HS-5 (cell line): ENCODE results near the gene COL6A5.

Experiments used
- DNase-seq: peaks from one replicate; pipeline ENCODE4 v3.0.0-alpha.2; 2012; ENCODE audit warnings: low read depth

COL6A5 gene

GRCh38 chr3:130516645-130517512, 171.4 kb downstream of the COL6A5 start, which contains the start of gene COL6A6:
TSS of gene COL6A6 (plus strand) at chr3:130517177. CDS start at chr3:130560365, 43,188 bp downstream.
- DNase-seq: no peak

GRCh38 chr3:130517602-130518001, 172.1 kb downstream of the COL6A5 start:
- no peak for DNase-seq

- DNase-seq: no peak
Measured at GRCh38 chr3:130519754-130520153, 174.3 kb downstream of the COL6A5 start.

- no peak for DNase-seq
Measured at GRCh38 chr3:130522399-130522798, 176.9 kb downstream of the COL6A5 start.

- no peak for DNase-seq
Measured at GRCh38 chr3:130527426-130527825, 182.0 kb downstream of the COL6A5 start.

GRCh38 chr3:130528120-130528519, 182.6 kb downstream of the COL6A5 start:
- no peak for DNase-seq

- no peak for DNase-seq
Measured at GRCh38 chr3:130529486-130530215, 184.2 kb downstream of the COL6A5 start.

- no peak for DNase-seq
Measured at GRCh38 chr3:130533247-130533646, 187.8 kb downstream of the COL6A5 start.
